HG03442 (cell line): ENCODE data around the gene PPM1B.
"Not testable (repeated sequence)": the region's sequence is repeated elsewhere in the genome, so short reads cannot be mapped to it uniquely, and the experiment has no call there.

ENCODE experiments used
- ATAC-seq: cut with Tn5 transposase; IDR thresholded peaks from one replicate; pipeline ENCODE4 v1.9.1; 2021; ENCODE audit warnings: mild to moderate bottlenecking, moderate library complexity; ENCODE audit not compliant: unreplicated experiment

Gene PPM1B

DNA sequence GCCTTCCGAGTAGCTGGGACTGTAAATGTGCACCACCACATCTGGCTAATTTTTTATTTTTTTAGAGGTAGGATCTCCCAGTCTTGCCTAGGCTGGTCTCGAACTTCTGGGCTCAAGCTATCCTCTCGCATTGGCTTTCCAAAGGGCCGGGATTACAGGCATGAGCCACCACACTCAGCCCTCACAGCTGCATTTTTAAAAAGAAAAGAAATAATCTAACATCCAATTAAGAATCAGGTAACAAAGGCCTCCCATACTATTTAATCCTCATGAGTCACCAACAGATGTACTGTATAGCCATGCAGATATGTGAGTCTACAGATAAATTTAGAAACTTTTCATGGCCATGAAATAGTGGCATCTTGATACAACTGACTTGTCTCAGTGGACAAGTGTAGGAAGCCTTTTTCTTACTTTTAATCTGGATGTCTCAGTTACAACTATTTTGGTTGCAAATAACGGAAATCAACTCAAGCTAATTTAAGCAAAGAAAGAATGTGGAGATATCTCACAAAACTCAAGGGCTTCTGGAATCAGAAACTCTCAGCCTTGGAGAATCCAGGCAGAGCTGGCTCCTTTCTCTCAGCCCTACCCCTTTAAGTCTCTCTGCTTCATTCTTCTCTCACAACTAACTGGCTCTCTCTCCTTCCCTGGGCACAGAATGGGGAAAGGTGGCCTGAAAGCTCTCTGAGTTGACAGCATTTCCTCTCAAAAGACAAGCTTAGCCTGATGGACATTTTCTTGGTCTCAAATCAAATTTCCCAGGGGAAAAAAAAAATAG lies 12.8 kb upstream of the PPM1B start:
- ATAC-seq, result no peak

DNA sequence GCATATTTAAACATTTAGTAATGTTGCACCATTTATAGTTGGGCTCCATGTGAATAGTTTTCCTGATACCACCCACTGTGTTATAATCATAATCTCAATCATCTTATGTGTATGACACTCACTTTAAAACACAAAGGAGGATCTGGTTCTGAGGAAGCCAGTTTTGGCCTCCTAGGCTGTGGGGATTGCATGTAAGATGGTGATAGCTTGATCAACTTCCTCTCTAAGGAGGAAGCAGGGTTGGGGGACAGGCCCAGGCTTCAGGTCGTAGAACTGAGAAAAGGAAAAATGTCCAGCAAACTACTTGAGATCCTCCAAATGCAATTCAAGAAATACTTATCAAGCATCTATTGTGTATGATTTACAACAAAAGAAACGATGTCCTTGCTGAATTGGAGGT lies 4.9 kb upstream of the PPM1B start:
- ATAC-seq, result no peak

DNA sequence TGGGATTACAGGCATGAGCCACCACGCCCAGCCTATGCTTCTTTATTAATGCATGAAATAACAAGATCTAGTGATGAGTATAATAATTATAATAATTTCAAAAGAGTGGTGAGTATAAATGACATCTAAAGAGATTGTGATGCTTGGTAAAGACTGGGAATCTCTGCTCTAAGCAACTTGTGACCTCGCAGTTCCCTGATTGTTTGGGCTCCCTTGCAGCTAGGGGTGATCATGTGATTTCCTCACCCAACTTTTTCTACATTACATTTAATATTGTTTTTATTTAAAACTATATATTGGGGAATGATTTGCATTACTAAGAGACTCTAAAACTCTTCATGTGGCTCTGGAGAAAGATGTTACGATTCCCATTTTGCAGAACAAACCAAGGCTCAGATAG lies 4.1 kb upstream of the PPM1B start:
- ATAC-seq, result no peak

DNA sequence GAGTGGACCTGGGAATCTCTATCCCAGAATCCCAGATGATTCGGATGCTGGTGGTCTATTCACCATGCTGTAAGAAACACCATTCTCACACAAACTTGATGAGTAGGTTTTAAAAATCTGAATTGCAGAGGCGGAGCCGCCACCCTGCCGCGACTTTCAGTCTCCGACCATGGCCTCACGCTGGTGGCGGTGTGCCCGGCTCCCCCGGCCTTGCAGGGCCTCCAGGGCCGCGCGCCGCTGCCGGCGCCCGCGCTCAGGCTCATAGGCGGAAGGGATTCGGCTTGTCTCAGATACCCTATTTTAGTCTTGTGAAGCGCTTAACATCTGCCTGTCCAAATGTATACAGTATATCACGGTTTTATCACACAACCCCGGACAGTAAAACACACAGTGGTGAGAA lies 2.6 kb upstream of the PPM1B start:
- ATAC-seq, result no peak

DNA sequence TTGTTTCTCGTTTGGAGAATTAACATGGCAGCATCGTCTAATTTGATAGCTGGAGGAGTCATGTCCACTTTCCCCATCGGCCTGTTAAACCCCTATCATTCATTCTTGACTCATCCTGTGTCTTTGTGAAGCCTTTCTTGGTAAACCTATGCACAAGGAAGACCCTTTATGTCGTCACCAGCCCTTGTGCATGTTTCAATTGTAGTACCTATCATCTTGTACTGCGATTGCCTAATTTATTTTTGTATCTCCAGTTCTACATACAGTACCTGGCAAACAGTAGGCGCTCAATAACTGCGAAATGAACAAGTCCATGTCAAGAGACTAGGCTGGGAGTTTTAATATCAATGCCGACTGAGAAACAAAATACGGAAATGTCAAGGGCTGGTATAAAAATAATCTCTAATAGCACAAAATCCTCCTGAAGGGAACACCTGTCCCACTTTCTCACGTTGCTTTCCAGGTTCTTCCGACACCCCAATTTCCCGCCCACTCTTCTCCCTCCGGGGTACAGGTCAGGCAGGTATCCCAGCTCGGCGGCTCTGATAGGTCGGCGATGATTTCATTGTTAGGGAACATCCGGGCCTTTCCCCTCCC lies 1.3 kb upstream of the PPM1B start:
- no peak for ATAC-seq

DNA sequence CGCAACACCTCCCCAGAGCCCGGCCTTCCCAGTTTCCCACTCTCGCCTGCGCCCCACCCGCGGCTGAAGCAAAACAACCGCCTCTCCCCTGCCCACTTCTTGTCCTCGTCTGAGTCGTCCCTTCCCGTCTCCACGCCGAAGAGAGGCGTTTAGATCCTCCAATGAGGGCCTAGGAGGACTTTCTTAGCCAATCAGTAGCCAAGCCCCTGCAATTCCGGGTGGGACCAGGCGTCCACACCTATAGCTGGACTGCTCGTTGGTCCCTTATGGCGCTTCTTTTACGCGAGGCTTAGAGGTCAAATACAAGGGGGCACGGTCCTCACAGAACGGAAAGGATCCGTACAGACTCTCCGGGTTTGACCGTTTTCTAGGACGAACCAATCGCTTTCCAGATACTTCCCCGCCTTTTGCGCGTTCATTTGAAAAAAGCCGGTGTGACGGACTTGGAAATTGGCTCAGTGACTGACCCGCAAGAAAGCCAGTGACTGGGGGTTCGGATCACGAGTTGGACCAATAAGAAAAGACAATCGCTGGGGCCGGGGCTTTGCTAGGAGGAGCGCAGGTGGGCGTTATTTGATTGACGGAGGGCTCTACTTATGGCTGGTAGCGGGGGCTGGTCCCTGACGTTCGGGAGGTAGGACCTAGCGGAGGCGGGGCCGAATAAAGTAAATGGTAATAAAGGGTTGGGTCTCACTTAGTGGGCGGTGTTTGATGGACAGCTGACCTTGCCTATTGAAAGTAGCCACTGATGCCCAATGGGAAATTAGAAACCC lies 581 bp upstream of the PPM1B start:
- ATAC-seq, result peak; percentile 76

DNA sequence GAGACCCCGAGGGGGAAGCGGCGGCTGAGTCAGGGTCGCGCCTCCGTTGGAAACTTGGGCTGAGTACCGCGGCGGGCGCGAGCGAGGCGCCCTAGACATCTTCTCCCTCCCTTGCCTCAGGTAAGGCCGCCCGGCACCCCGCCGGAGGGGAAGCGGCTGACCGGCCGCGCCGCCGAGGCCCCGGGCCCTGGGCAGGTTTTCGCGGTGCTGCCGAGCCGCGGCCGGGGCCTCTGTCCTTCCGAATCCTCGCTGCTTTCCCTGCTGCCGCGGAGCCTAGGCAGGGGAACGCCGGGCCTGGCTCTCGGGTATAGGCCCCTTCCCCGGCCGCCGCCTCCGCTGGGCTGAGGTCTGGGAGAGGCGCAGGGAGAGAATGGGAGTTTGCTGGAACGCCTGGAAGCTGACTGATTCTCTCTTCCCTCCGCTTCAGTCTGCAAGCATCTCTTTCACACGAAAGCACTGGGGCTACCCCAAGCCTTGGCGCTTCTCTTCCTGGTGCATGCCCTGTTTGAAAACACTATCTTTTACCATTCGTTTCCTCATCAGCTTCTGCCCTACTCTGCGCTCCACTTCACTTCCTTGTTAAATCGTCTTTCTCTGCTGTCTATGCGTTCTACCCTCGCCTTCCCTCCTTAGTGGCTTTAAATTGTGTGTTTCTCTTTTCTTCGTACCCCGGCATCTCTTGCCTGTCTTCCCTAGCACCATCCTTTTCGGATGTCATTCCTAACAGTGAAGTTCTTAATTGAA lies 652 bp downstream of the PPM1B start:
- ATAC-seq, result peak; percentile 7

DNA sequence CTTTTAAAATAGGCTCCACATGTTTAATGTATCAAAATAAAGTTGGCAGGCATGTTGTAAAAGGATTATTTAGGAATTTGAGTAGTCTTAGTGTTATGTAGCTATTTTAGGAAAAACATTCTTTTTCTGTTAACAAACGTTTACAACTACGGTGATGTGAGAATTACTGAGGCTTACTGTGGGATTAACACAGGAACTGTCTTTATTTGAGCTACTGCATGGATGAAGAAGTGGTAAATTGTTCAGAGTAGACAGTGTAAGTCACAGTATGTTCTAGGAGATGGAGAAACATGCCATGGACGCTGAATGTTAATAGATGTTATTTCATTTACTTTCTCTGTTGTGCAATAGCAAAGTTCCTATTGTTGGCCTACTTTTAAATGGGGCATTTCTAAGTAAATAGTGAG lies 1.6 kb downstream of the PPM1B start:
- no peak for ATAC-seq

DNA sequence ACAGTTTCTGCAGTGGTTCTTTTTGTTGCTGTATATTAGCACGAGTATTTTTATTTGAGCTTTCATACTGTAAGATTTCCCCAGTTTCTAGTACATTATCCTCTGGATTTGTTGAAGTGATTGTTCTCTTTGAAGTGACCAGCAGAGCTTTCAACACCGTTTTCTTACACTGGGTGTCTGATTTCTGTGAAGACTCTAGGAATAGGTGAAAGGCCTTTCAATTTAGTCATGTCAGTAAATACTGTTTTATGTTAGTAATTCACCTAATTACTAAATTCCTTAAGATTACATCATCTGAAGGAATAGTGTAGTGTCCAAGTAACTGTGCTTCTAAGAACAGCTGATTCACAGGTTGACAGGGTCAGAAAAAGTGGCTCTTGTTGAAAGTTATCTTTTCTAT lies 2.3 kb downstream of the PPM1B start:
- ATAC-seq, result no peak

DNA sequence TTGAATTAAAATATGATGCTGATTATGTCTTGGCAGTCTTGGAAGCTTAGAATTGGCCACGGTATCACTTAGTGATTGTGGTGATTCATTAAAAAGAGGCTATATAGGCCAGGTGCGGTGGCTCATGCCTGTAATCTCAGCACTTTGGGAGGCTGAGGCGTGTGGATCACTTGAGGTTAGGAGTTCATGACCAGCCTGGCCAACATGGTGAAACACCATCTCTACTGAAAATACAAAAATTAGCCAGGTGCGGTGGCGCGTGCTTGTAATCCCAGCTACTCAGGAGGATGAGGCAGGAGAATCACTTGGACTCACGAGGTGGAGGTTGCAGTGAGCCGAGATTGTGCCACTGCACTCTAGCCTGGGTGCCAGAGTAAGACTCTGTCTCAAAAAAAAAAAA lies 2.8 kb downstream of the PPM1B start:
- ATAC-seq, result not testable (repeated sequence)

DNA sequence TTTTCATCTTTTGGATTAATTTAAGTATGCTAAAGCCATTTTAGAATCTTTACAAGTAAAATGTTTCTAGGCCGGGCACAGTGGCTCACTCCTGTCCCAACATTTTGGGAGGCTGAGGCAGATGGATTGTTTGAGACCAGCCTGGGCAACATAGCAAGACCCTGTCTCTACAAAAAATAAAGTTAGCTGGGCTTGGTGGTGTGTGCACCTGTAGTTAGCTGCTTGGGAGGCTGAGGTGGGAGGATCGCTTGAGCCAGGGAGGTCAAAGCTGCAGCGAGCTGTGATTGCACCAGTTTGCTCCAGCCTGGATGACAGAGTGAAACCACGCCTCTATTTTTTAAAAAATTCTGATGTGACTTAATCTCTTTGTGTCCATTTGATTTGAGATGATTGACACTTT lies 3.9 kb downstream of the PPM1B start:
- ATAC-seq, result no peak

DNA sequence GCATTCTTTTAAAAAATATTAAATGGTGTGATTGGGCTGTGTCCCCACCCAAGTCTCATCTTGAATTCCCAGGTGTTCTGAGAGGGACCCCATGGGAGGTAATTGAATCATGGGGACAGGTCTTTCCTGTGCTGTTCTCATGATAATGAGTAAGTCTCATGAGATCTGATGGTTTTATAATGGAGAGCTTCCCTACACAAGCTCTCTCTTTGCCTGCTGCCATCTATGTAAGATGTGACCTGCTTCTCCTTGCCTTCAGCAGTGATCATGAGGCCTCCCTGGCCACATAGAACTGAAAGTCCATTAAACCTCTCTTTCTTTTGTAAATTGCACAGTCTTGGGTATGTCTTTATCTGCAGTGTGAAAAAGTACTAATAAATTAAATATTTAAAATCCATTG lies 10.3 kb downstream of the PPM1B start:
- no peak for ATAC-seq

DNA sequence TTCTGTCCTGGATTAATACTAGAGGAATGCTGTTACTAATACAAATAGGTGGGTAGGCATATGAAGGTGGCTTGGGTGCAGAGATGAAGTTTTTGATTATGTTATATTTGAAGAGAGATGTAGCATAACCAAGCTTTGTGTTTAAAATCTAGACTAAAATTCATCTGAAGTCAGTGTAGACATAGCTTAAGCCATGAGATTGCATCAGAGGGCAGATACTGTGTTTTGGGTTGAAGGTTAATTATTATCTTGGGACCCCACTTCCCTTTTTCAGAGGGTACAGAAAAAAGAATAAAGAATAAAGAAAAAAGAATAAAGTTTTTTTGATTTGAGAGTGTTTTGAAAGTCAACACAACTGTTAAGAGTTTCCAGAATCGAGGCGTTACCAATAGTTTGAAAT lies 13.0 kb downstream of the PPM1B start:
- no peak for ATAC-seq

DNA sequence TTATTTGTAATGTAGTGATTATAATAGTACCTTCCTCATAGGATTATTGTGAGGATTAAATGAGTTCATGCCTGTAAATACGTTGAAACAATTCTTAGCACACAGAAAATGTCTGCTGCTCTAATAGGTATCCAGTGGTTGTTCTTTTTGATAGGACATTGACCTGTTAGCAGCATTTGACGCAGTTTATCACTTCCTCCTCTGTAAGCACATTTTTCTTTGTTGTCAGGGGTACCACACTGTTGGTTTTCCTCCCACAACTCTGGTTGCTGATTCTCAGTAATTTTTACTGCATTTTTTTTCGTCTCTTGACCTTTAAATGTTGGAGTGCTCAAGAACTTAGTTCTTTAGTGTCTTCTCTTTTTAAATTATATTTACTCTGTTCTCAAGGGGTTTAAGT lies 15.4 kb downstream of the PPM1B start:
- no peak for ATAC-seq

DNA sequence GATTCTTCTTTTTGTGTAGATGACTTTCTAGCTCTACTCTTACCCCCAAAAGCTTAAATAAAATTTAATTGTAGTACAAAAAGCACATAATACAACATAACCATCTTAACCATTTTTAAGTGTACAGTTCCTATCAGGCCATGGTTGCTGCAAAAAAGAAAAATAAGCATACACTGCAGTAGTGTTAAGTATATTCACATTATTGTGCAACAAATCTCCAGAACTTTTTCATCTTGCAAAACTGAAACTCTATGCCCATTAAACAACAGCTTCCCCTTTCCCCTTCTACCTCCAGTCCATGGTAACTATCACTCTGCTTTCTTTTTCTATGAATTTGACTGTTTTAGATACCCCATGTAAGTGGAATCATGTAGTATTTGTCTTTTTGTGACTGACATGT lies 18.1 kb downstream of the PPM1B start:
- ATAC-seq, result no peak

DNA sequence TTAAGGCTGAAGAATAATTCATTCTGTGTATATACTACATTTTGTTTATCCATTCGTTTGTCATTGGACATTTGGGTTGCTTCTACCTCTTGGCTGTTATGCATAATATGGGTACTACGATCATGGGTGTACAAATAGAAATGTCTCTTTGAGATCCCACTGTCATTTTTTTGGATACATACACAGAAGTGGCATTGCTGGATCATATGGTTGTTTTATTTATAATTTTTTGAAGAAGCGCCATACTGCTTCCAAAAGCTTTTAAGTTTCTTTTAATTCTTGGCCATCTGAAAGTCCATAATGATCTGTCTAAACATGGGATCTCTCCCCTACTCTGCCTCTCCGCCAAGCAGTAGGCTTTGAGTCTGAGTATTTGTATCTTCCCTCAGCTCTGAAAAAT lies 18.6 kb downstream of the PPM1B start:
- ATAC-seq, result no peak

DNA sequence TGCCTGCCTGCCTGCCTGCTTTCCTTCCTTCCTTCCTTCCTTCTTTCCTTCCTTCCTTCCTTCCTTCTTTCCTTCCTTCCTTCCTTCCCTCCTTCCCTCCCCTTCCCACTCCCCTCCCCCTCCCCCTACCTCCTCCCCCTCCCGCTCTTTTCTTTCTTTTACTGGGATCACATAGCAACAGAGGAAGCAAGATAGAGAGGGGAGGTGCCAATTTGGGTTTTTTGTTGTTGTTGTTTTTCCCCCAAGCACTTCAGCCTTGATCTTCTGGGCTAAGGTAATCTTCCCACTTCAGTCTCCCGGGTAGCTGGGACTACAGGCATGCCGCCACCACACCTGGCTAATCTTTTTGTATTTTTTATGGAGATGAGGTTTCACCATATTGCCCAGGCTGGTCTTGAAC lies 20.0 kb downstream of the PPM1B start:
- no peak for ATAC-seq

DNA sequence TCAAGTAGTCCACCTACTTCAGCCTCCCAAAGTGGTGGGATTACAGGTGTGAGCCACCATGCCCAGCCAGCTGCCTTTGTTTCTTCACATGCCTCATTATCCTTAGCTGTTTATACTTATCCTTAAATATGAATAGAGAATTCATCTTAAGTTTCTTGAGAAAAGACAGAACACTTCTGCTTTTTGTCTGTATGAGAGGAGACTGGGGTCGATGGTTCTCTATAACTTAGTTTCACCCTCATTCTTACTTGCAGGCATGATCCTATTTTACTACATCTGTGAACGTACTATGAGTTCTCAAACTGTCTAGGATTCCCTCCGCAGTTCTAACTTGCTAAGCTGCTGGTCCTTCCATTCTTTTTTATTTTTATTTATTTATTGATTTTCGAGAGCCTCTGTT lies 20.4 kb downstream of the PPM1B start:
- no peak for ATAC-seq

DNA sequence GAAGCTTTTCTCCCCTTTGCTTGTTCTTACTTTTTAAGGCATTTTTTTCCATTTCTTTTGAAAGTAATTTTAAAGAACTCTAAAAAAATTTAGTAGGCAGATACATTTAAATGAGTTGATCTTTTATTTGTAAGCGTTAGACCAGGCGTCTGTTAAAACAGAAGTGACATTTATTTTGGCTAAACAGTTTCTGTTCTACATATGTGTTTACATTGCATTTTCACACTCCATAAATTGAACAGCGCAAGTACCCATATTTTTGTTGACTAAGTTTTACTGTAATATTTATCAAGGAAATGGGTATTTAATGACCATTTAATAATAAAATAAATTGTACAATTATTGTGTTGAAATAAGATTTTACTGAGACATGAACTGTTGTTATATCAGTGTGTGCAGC lies 21.9 kb downstream of the PPM1B start:
- ATAC-seq, result no peak

DNA sequence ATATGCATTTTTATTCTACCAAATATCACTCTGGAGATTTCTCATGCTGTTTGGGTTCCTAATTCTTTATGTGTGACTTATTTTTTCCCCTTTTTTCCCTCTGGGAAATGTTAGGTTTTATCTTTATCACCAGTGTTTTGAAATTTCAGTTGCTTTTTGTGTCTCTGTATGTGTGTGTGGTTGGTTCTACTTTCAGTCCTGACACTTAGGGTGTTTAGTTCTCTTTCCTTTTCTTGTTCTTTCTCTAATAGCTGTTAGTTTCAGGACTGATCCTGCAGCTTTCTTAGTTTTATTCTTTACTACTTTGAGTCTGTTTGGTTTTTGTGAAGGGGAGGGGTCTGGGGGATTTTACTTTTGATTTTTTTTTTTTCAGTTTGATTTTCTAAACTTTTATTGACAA lies 23.1 kb downstream of the PPM1B start:
- ATAC-seq, result peak; percentile 90

DNA sequence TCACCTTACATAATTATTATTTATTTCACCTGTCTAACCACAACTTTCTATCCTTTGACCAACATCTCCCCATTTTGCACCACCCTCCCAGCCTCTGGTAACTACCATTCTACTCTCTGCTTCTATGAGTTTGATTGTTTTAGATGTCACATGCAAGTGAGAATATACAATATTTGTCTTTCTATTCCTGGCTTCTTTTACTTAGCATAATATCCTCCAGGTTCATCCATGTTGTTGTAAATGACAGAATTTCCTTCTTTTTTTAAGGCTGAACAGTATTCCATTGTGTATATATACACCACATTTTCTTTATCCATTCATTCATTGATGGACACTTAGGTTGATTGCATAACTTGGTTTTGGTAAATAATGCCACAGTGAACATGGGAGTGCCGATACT lies 24.0 kb downstream of the PPM1B start:
- no peak for ATAC-seq
